ENCODE measurements around the gene MYB.
"Not testable (repeated sequence)": the region's sequence is repeated elsewhere in the genome, so short reads cannot be mapped to it uniquely, and the experiment has no call there.

MYB gene

GRCh38 chr6:135224037-135224647 is 43.0 kb downstream of the MYB start:
- DNase-seq, result no peak

DNA sequence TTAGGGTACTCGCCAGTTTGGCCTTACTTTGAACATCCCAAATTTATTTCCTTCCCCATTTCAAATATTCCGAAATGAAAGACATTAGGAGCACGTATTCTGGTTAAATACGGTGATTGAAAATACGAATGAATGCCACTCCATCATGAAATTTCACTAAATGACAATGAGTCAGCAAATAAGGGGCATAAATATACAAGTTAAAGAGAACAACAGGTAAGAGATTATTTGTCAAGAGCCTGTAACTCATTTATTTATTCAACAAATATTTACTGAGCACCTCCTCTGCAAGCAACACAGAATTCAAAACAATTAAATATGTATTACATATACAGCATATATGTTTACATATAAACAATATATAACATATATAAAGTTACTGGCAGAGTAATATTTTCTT is 44.8 kb downstream of the MYB start:
- DNase-seq, result no peak

- no peak for DNase-seq
These were observed 45.4 kb downstream of the MYB start for GRCh38 chr6:135226537-135226936.

DNA sequence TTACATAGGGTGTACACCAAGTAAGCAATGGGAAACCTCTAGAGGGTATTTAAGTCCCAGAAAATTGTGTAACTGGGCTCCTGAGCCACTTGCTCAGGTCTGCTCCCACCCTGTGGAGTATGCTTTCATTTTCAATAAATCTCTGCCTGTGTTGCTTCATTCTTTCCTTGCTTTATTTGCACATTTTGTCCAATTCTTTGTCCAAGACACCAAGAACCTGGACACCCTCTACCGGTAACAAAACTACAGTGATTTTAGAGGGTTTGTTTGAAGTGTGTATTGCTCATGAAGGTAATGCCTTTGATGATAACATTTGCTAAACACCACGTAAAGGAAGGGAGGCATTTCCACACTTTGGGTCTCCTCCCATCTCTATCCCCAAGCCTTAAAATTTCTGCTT is 46.2 kb downstream of the MYB start:
- DNase-seq, result no peak

GRCh38 chr6:135227758-135228157 is 46.6 kb downstream of the MYB start:
- DNase-seq, result no peak

- no peak for DNase-seq
These were observed 47.4 kb downstream of the MYB start for GRCh38 chr6:135228486-135228885.

- DNase-seq, result no peak
These were observed 48.9 kb downstream of the MYB start for GRCh38 chr6:135229996-135230395.

DNA sequence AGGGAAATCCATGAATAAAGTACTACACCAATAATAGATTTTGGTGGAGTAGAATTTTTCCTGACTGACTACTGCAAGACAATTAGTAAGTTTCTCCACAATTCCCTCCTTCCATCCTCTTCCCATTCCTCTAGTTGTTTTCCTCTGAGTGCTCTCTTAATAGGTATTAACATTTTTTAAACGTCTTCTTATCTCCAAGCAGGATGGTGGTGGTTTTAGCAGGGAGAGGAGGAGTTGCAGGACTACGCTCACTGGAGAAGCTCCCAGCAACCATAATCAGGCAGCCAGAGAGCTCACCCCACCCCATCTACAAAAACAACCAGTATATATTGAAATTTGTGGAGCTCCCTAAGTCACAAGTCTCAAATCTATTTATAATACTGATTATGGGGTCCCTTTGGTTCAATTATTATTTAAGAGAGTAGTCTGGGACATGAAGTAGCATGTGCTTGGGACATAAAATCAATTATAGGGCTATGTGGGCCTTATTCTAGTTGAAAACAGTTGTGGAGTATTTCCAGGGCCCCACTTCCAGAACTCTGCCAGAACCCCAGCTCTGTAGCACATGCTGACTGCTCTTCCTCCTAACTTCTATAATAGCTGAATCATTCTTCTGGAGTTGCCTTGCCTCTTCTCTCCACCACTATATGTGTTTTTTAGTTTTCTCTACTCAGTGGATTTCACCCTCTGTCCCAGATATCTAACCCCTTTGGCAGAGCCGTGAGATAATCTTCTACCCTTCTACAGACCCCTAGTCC is 49.8 kb downstream of the MYB start:
- no peak for DNase-seq

DNA sequence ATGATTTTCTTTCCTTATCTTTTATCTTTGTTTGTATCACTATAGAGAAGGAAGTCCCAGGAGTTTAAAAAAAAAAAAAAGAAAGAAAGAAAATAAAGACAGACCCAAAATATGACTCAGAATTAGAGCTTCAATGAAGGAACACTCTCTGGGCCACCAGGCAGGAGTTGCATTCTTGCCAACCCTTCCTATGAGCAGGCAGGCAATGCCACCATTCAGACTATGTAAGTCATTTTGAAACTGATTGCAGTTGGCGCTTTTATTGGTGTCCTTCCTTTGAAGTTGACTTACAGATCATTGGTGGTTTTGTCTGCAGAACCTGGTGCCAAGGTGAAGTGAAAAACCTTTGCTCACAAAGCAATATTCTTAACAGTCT is 50.3 kb downstream of the MYB start:
- no peak for DNase-seq

DNA sequence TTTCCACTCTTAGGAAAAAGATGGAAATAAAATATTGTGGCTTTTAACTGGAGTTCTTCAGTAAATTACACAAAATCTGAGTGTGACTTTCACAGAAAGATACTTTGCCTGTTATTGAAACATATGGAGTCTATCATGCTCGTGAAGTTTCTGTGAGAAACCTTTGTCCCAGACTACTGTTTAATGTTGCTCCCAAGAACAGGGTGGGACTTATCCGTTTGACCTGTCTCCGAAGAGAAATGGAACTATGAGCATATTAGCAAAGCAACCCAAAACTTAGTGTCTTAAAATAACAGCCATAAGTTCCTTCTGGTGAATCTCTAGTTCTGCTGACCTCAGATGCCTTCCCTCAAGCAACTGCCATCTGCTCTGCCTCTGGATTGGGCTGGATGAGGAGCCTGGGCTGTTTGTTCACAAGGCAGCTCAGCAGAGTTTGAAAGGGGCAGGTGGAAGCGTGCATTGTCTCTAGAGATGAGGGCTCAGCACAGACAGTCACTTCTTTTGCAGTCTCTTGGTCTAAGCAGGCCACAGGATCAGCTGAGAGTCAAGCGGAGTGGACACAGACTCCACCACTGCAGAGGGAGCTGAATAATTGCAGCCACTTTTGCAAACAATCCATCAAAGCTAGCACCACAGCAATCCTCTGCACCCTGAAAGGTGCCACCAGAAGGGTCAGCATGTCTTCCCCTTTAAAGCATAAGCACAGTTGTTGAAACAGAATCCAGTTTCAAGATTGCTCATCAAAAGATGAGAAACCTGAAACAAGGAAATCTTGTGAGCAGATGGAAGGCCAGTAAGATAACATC is 52.8 kb downstream of the MYB start:
- no peak for DNase-seq

DNA sequence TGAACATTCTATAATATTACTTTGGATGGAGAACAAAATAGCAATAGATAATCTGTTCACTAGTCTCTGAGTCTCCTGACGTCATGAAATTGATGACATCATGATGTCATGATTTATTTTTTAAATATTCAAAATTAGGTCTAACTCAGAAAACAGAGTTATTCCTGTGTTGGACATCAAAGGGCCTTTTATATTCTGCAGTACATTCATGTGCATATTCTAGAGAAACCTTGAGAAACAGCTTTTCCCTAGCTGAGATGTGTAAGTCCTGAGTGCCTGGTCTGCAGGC is 53.3 kb downstream of the MYB start:
- DNase-seq, result no peak

DNA sequence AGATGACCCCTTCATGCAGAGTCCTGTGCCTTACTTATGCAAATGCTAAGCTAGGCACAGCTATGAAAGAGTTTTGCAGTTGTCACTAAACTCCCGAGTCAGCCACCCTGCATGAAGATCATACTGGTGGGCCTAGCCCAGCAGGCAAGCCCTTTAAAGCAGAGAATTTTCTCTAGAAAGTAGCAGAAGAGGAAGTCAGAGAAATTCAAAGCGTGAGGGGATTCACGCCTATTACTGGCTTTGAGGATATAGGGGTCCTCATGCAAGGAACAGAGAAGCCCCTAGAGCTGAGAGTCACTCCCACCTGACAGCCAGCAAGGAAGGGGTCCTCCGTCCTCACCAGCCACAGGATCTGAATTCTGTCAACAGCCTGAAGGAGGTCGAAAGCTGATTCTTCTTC is 54.6 kb downstream of the MYB start:
- no peak for DNase-seq

DNA sequence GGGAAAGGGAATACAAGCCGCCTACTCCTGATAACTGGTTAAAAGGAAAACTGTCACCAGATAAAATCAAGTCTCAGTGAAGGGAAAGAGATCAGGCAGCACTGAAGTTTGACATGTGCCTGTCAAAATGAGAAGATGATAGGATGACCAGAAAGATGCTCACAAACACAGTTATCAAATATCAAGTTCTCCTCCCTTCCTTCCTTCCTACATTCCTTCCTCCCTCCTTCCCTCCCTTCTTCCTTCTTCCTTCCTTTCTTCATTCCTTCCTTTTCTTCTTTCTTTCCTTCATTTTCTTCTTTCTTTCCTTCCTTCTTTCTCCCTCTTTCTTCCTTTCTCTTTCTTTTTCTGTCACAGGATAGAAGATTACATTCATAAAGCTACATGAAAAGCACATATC is 55.2 kb downstream of the MYB start:
- no peak for DNase-seq

- DNase-seq, result no peak
These were observed 55.6 kb downstream of the MYB start for GRCh38 chr6:135236732-135237131.

GRCh38 chr6:135240711-135241110 is 59.6 kb downstream of the MYB start:
- DNase-seq, result no peak

DNA sequence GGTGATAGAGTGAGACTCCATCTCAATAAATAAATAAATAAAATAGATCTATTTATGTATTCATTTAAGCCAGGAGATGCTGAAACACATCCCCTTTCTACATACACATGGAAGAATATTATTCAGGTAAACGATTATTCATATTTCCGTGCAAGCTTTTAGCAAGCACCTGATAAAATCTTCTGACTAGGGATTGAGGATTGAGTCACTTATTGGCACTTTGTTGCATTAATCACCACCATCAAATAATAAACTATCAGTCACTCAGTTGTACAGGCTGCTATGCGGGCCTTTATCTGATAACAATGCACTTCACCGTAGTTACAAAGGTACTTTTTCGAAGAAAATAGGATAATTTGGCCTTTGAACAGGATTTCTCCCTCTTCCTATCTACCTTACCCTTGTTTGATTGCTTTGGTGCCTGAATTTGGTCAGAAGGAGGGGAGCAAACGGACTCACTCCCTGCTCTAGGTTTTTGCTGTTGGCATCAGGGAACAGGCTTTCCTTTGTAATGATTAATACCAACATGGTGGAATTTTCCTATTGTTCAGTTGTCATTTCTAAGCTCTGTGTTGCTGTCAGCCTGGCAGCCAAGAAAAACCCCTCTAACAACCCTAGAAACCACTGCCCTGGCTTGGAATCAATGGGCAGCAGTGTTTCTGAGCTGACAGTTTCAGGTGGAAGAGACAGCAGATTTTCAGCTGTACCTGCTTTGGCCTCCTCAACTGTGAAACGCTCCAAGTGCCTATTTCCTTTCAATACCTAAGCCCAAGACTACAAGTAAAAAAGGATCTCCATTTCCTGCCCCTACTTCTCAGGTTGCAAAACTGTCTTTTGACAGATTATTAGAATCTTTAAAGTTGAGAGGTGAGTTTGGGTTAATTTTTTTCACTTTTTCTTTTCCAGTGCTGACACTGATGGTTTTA is 63.0 kb downstream of the MYB start:
- DNase-seq, result no peak

GRCh38 chr6:135244805-135245204 is 63.7 kb downstream of the MYB start:
- DNase-seq, result no peak

DNA sequence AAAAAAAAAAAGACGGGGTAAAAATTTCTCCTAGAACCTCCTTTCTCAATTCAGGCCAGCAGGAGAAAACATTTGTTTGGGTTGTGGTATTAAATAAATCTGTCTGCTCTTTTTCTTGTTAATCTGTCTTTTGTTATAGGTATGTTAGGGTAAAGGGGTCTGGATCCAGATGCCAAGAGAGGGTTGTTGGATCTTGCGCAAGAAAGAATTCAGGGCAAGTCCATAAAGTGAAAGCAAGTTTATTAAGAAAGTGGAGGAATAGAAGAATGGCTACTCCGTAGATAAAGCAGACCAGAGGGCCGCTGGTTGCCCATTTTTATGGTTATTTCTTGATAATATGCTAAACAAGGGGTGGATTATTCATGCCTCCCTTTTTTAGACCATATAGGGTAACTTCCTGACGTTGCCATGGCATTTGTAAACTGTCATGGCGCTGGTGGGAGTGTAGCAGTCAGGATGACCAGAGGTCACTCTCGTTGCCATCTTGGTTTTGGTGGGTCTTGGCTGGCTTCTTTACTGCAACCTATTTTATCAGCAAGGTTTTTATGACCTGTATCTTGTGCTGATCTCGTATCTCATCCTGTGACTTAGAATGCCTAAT is 65.4 kb downstream of the MYB start:
- DNase-seq, result not testable (repeated sequence)

DNA sequence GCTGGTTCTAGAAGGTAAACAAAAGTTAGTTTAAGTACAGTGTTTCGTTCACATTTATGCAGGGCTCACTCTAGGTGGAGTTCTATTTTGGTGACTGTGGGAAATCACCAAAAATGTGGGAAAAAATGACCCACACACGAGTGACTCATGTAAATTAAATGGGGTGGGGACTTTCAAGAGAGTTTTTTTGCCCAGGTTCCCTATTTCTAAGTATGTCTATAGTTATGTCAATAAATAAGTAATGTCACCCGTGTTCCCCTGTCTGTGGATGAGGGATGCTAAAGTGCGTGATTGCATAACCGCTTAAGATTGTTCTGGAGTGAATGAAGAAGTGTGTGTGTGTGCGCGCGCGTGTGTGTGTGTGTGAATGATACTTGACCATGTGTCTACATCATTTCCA is 69.1 kb downstream of the MYB start:
- peak; percentile 7 for DNase-seq

- DNase-seq, result no peak
These were observed 69.8 kb downstream of the MYB start for GRCh38 chr6:135250751-135251497.

GRCh38 chr6:135251498-135252441 is 70.7 kb downstream of the MYB start:
- no peak for DNase-seq

Measured in CD4-positive, alpha-beta T cell treated with Interferon gamma for 1 hour (primary cell).